AG10803 (cell line): ENCODE measurements around the gene TPRG1L.

Experiments used
- DNase-seq: peaks from one replicate; pipeline ENCODE4 v3.0.0; 2010; ENCODE audit warnings: low read depth
- H3K4me3 ChIP-seq: 2 replicates; pipeline ENCODE4 v1.5.1; 2011; ENCODE audit warnings: mild to moderate bottlenecking, low read length, control low read depth
- CTCF ChIP-seq: conservative IDR thresholded peaks from 2 replicates; pipeline ENCODE4 v1.5.1; 2011; ENCODE audit warnings: mild to moderate bottlenecking, low read length, control low read depth, inconsistent platforms

TPRG1L gene

GRCh38 chr1:3588395-3588794, 36.4 kb upstream of the TPRG1L start:
- no peak overlapping the region for H3K4me3 ChIP-seq
- no peak for TF ChIP-seq CTCF
- no peak for DNase-seq

- TF ChIP-seq CTCF: no peak
- no peak overlapping the region for H3K4me3 ChIP-seq
- DNase-seq: no peak
Measured at GRCh38 chr1:3590139-3590763, 34.6 kb upstream of the TPRG1L start.

GRCh38 chr1:3590951-3591865, 33.6 kb upstream of the TPRG1L start:
- H3K4me3 ChIP-seq: no peak overlapping the region
- no peak for DNase-seq
- no peak for TF ChIP-seq CTCF

- TF ChIP-seq CTCF: no peak
- H3K4me3 ChIP-seq: no peak overlapping the region
- DNase-seq: no peak
Measured at GRCh38 chr1:3593334-3593733, 31.5 kb upstream of the TPRG1L start.

- DNase-seq: no peak
- TF ChIP-seq CTCF: no peak
- no peak overlapping the region for H3K4me3 ChIP-seq
Measured at GRCh38 chr1:3593745-3594144, 31.1 kb upstream of the TPRG1L start.

- no peak overlapping the region for H3K4me3 ChIP-seq
- DNase-seq: no peak
- no peak for TF ChIP-seq CTCF
Measured at GRCh38 chr1:3594706-3595377, 30.0 kb upstream of the TPRG1L start.
